ENCODE measurements around the gene GSTO1.

The GSTO1 gene

GRCh38 chr10:104223304-104223703 lies 31.4 kb upstream of the GSTO1 start:
- Histone ChIP-seq H3K27me3 (replicated peaks; ENCODE audit: insufficient read depth, low read length) (no peaks in the 10 kb centered on the region), H3F3A (ENCODE audit: insufficient read depth, low read length) (no peaks in the 10 kb centered on the region), H3K9me3 (replicated peaks; ENCODE audit: insufficient read depth, low read length) (no peaks in the 10 kb centered on the region), H3K9me2 (replicated peaks; ENCODE audit: insufficient read depth, low read length) (no peaks in the 10 kb centered on the region), H3K4me2 (ENCODE audit: low read depth, low read length) (no peak overlapping the region), H2AFZ (ENCODE audit: low read length) (no peak overlapping the region), H3K4me3 (ENCODE audit: low read length) (no peak overlapping the region), H3K27ac (ENCODE audit: low read length) (no peak overlapping the region), H4K20me1 (ENCODE audit: insufficient read depth, low read length) (no peaks in the 10 kb centered on the region), H3K79me2 (ENCODE audit: low read length) (no peaks in the 10 kb centered on the region), H3K36me3 (replicated peaks; ENCODE audit: insufficient read depth, low read length) (no peaks in the 10 kb centered on the region), H3K9ac (ENCODE audit: low read length) (no peak overlapping the region), H3K4me1 (ENCODE audit: low read length) (no peaks in the 10 kb centered on the region)
- TF ChIP-seq CTCF (IDR thresholded peaks at IDR 0.05; ENCODE audit: low read length) (no peak), EZH2phosphoT487 (IDR thresholded peaks at IDR 0.05; ENCODE audit: low read length) (no peak), EZH2 (optimal IDR thresholded peaks at IDR 0.05; ENCODE audit: low read depth, low read length) (no peak)
- no peak for DNase-seq

GRCh38 chr10:104230490-104230889 lies 24.2 kb upstream of the GSTO1 start:
- Histone ChIP-seq H2AFZ (ENCODE audit: low read length) (no peak overlapping the region), H3K4me3 (ENCODE audit: low read length) (no peak overlapping the region), H3K9ac (ENCODE audit: low read length) (no peak overlapping the region), H3K27ac (ENCODE audit: low read length) (no peak overlapping the region), H3F3A (ENCODE audit: insufficient read depth, low read length) (no peaks in the 10 kb centered on the region), H3K9me2 (replicated peaks; ENCODE audit: insufficient read depth, low read length) (no peaks in the 10 kb centered on the region), H3K36me3 (replicated peaks; ENCODE audit: insufficient read depth, low read length) (no peaks in the 10 kb centered on the region), H3K79me2 (ENCODE audit: low read length) (no peaks in the 10 kb centered on the region), H3K9me3 (replicated peaks; ENCODE audit: insufficient read depth, low read length) (no peaks in the 10 kb centered on the region), H4K20me1 (ENCODE audit: insufficient read depth, low read length) (no peaks in the 10 kb centered on the region), H3K4me2 (ENCODE audit: low read depth, low read length) (no peak overlapping the region), H3K27me3 (replicated peaks; ENCODE audit: insufficient read depth, low read length) (0 out of 2 replicates have a peak, but pooled peaks cover 6% of the 10 kb centered on the region), H3K4me1 (ENCODE audit: low read length) (0 out of 2 replicates have a peak, but pooled peaks cover 3% of the 10 kb centered on the region)
- no peak for DNase-seq
- no peak for TF ChIP-seq EZH2phosphoT487 (IDR thresholded peaks at IDR 0.05; ENCODE audit: low read length)
- TF ChIP-seq EZH2 (optimal IDR thresholded peaks at IDR 0.05; ENCODE audit: low read depth, low read length), result no peak

- Histone ChIP-seq H3K27me3 (replicated peaks; ENCODE audit: insufficient read depth, low read length) (0 out of 2 replicates have a peak, but pooled peaks cover 6% of the 10 kb centered on the region), H3K4me3 (ENCODE audit: low read length) (peak within 1 kb of the TSS; percentile 82), H3F3A (ENCODE audit: insufficient read depth, low read length) (no peaks in the 10 kb centered on the region), H3K4me1 (ENCODE audit: low read length) (0 out of 2 replicates have a peak, but pooled peaks cover 3% of the 10 kb centered on the region), H2AFZ (ENCODE audit: low read length) (peak within 1 kb of the TSS; percentile 98), H3K9me3 (replicated peaks; ENCODE audit: insufficient read depth, low read length) (no peaks in the 10 kb centered on the region), H4K20me1 (ENCODE audit: insufficient read depth, low read length) (no peaks in the 10 kb centered on the region), H3K36me3 (replicated peaks; ENCODE audit: insufficient read depth, low read length) (no peaks in the 10 kb centered on the region), H3K79me2 (ENCODE audit: low read length) (no peaks in the 10 kb centered on the region), H3K4me2 (ENCODE audit: low read depth, low read length) (peak within 1 kb of the TSS; percentile 100), H3K9ac (ENCODE audit: low read length) (peak within 1 kb of the TSS; percentile 73), H3K27ac (ENCODE audit: low read length) (no peak within 1 kb of the TSS), H3K9me2 (replicated peaks; ENCODE audit: insufficient read depth, low read length) (no peaks in the 10 kb centered on the region)
- peak; percentile 98 for DNase-seq
- TF ChIP-seq EZH2 (optimal IDR thresholded peaks at IDR 0.05; ENCODE audit: low read depth, low read length) (no peak), CTCF (IDR thresholded peaks at IDR 0.05; ENCODE audit: low read length) (no peak), EZH2phosphoT487 (IDR thresholded peaks at IDR 0.05; ENCODE audit: low read length) (no peak)
These were observed 22.7 kb upstream of the GSTO1 start, which contains the start of gene CFAP43 for GRCh38 chr10:104231784-104232612. Gene CFAP43 (minus strand): TSS chr10:104232364. CDS start chr10:104232246, 118 bp downstream.
